H1 (cell line): ENCODE results near the gene MAS1. TPM values are rescaled to one million over a fixed set of nuclear protein-coding genes. Genes with fewer than 3 reads are reported as not detected.

Experiments used
- CHD1 ChIP-seq: IDR thresholded peaks from 2 replicates; pipeline ENCODE4 v1.6.1; 2012; ENCODE audit warnings: low read depth, low read length, improper control_type of control experiment
- CHD7 ChIP-seq: fragments of 300-600 bp; sonication (generic); IDR thresholded peaks from 2 replicates; pipeline ENCODE4 v1.7.1; 2012; ENCODE audit warnings: low read length, moderate library complexity, mild to moderate bottlenecking, inconsistent platforms; ENCODE audit not compliant: insufficient replicate concordance
- CTBP2 ChIP-seq: IDR thresholded peaks from 2 replicates; pipeline ENCODE4 v1.7.0; 2011; ENCODE audit warnings: borderline replicate concordance, mild to moderate bottlenecking, moderate library complexity, mixed read lengths, low read length; ENCODE audit not compliant: insufficient read depth, insufficient read length
- POU5F1 ChIP-seq: IDR thresholded peaks from 2 replicates; pipeline ENCODE4 v1.6.1; 2011; ENCODE audit warnings: low read depth, mild to moderate bottlenecking, low read length, moderate library complexity
- RBBP5 ChIP-seq: IDR thresholded peaks from 2 replicates; pipeline ENCODE4 v1.7.1; 2012; ENCODE audit warnings: low read depth, mild to moderate bottlenecking, inconsistent platforms, low read length, moderate library complexity, borderline replicate concordance
- polyA plus RNA-seq, 7 experiments: library from polyadenylated mRNA; depleted of rRNA in 3 of 7; stranded (reverse) in 5 of 7; unstranded in 2 of 7; fragments of >200 nt in 5 of 7; fragments of 200-250 nt in 2 of 7; gene quantifications; 1 replicate in 5 of 7; 2 replicates in 1 of 7; 4 replicates in 1 of 7; pipeline versions ENCODE4 v1.2.1 to v1.2.3, GENCODE V29; 2011 to 2013; ENCODE audit warnings: missing spikeins in 2 of 7, mixed read lengths in 2 of 7
- total RNA-seq: library from RNA; stranded (reverse); fragmentation: NEBNext Ultra II Directional; extraction: Animal tissue kit (Norgen Biotek cat#: 25700); gene quantifications from 2 replicates; pipeline ENCODE4 v1.2.1, GENCODE V29; 2021

The MAS1 gene
- total and polyA plus RNA-seq, 2 of the 8 experiments (the other 6 are each of a cell fraction or from before 2014, with no cell fraction given): 0.02 TPM; not detected in 1

- TF ChIP-seq CHD7: no peak
- TF ChIP-seq CTBP2: no peak
- TF ChIP-seq POU5F1: no peak
- no peak for TF ChIP-seq RBBP5
- no peak for TF ChIP-seq CHD1
- TF ChIP-seq, all 59 proteins: peak for 0
Observed at GRCh38 chr6:159904497-159904911, 13.7 kb downstream of the MAS1 start (continued).
